Measurements from ENCODE around the gene TMIGD3.
A peak's percentile ranks its signal among the peaks of the same experiment; 100 is the strongest.

Gene TMIGD3

GRCh38 chr1:111506561-111506960, 3.1 kb upstream of the TMIGD3 start:
- H3K27me3 ChIP-seq (ENCODE audit: control insufficient read depth in 1 of 2, insufficient read depth in 2 of 2, low read length in 2 of 2), result no peaks in the 10 kb centered on the region
- peak overlapping the region; percentile 25 for H3K27ac ChIP-seq (ENCODE audit: low read length)
- peaks cover 49% of the 10 kb centered on the region for H3K4me1 ChIP-seq (ENCODE audit: control insufficient read depth, insufficient read depth, low read length)
- H3K36me3 ChIP-seq (ENCODE audit: control insufficient read depth in 2 of 2, insufficient read depth in 2 of 2, low read length in 2 of 2), result no peaks in the 10 kb centered on the region
- H3K9ac ChIP-seq (ENCODE audit: low read length in 2 of 2), result peak overlapping the region in 1 of 2 donors; percentile 43
- H3K9me3 ChIP-seq (ENCODE audit: control insufficient read depth in 2 of 2, low read length in 2 of 2), result no peaks in the 10 kb centered on the region
- no peak overlapping the region for H3K4me3 ChIP-seq (ENCODE audit: low read length in 2 of 2)

- no peak overlapping the region for H3K9ac ChIP-seq (ENCODE audit: low read length in 2 of 2)
- H3K9me3 ChIP-seq (ENCODE audit: control insufficient read depth in 2 of 2, low read length in 2 of 2), result no peaks in the 10 kb centered on the region
- H3K4me3 ChIP-seq (ENCODE audit: low read length in 2 of 2), result no peak overlapping the region
- no peaks in the 10 kb centered on the region for H3K36me3 ChIP-seq (ENCODE audit: control insufficient read depth in 2 of 2, insufficient read depth in 2 of 2, low read length in 2 of 2)
- H3K4me1 ChIP-seq (ENCODE audit: control insufficient read depth, insufficient read depth, low read length), result peaks cover 45% of the 10 kb centered on the region
- H3K27me3 ChIP-seq (ENCODE audit: control insufficient read depth in 1 of 2, insufficient read depth in 2 of 2, low read length in 2 of 2), result no peaks in the 10 kb centered on the region
- H3K27ac ChIP-seq (ENCODE audit: low read length), result no peak overlapping the region
These were observed 2.2 kb upstream of the TMIGD3 start for GRCh38 chr1:111505641-111506119.

- H3K27me3 ChIP-seq (ENCODE audit: control insufficient read depth in 1 of 2, insufficient read depth in 2 of 2, low read length in 2 of 2), result no peaks in the 10 kb centered on the region
- H3K9ac ChIP-seq (ENCODE audit: low read length in 2 of 2), result no peak overlapping the region
- H3K9me3 ChIP-seq (ENCODE audit: control insufficient read depth in 2 of 2, low read length in 2 of 2), result no peaks in the 10 kb centered on the region
- H3K4me1 ChIP-seq (ENCODE audit: control insufficient read depth, insufficient read depth, low read length), result peaks cover 31% of the 10 kb centered on the region
- no peaks in the 10 kb centered on the region for H3K36me3 ChIP-seq (ENCODE audit: control insufficient read depth in 2 of 2, insufficient read depth in 2 of 2, low read length in 2 of 2)
- no peak overlapping the region for H3K27ac ChIP-seq (ENCODE audit: low read length)
- no peak overlapping the region for H3K4me3 ChIP-seq (ENCODE audit: low read length in 2 of 2)
These were observed 664 bp upstream of the TMIGD3 start for GRCh38 chr1:111504097-111504496.

GRCh38 chr1:111501645-111502044, 1.8 kb downstream of the TMIGD3 start:
- no peak overlapping the region for H3K4me3 ChIP-seq (ENCODE audit: low read length in 2 of 2)
- no peak overlapping the region for H3K27ac ChIP-seq (ENCODE audit: low read length)

GRCh38 chr1:111499026-111499785, 4.2 kb downstream of the TMIGD3 start:
- Histone ChIP-seq H3K27me3 (ENCODE audit: control insufficient read depth in 1 of 2, insufficient read depth in 2 of 2, low read length in 2 of 2) (no peaks in the 10 kb centered on the region), H3K36me3 (ENCODE audit: control insufficient read depth in 2 of 2, insufficient read depth in 2 of 2, low read length in 2 of 2) (no peaks in the 10 kb centered on the region), H3K27ac (ENCODE audit: low read length) (no peak overlapping the region), H3K4me1 (ENCODE audit: control insufficient read depth, insufficient read depth, low read length) (no peaks in the 10 kb centered on the region), H3K9me3 (ENCODE audit: control insufficient read depth in 2 of 2, low read length in 2 of 2) (no peaks in the 10 kb centered on the region), H3K4me3 (ENCODE audit: low read length in 2 of 2) (no peak overlapping the region), H3K9ac (ENCODE audit: low read length in 2 of 2) (no peak overlapping the region)

More at GRCh38 chr1:111501645-111502044, 1.8 kb downstream of the TMIGD3 start:
- Histone ChIP-seq H3K9me3 (ENCODE audit: control insufficient read depth in 2 of 2, low read length in 2 of 2) (no peaks in the 10 kb centered on the region), H3K27me3 (ENCODE audit: control insufficient read depth in 1 of 2, insufficient read depth in 2 of 2, low read length in 2 of 2) (no peaks in the 10 kb centered on the region), H3K4me1 (ENCODE audit: control insufficient read depth, insufficient read depth, low read length) (peaks cover 11% of the 10 kb centered on the region), H3K9ac (ENCODE audit: low read length in 2 of 2) (no peak overlapping the region), H3K36me3 (ENCODE audit: control insufficient read depth in 2 of 2, insufficient read depth in 2 of 2, low read length in 2 of 2) (no peaks in the 10 kb centered on the region)

GRCh38 chr1:111497592-111497991, 5.8 kb downstream of the TMIGD3 start:
- no peaks in the 10 kb centered on the region for H3K36me3 ChIP-seq (ENCODE audit: control insufficient read depth in 2 of 2, insufficient read depth in 2 of 2, low read length in 2 of 2)
- H3K27me3 ChIP-seq (ENCODE audit: control insufficient read depth in 1 of 2, insufficient read depth in 2 of 2, low read length in 2 of 2), result no peaks in the 10 kb centered on the region
- no peak overlapping the region for H3K4me3 ChIP-seq (ENCODE audit: low read length in 2 of 2)
- H3K27ac ChIP-seq (ENCODE audit: low read length), result no peak overlapping the region
- no peak overlapping the region for H3K9ac ChIP-seq (ENCODE audit: low read length in 2 of 2)
- no peaks in the 10 kb centered on the region for H3K4me1 ChIP-seq (ENCODE audit: control insufficient read depth, insufficient read depth, low read length)
- H3K9me3 ChIP-seq (ENCODE audit: control insufficient read depth in 2 of 2, low read length in 2 of 2), result no peaks in the 10 kb centered on the region

- Histone ChIP-seq H3K9ac (ENCODE audit: low read length in 2 of 2) (no peak overlapping the region), H3K27me3 (ENCODE audit: control insufficient read depth in 1 of 2, insufficient read depth in 2 of 2, low read length in 2 of 2) (no peaks in the 10 kb centered on the region), H3K36me3 (ENCODE audit: control insufficient read depth in 2 of 2, insufficient read depth in 2 of 2, low read length in 2 of 2) (no peaks in the 10 kb centered on the region), H3K9me3 (ENCODE audit: control insufficient read depth in 2 of 2, low read length in 2 of 2) (no peaks in the 10 kb centered on the region), H3K4me3 (ENCODE audit: low read length in 2 of 2) (no peak overlapping the region), H3K4me1 (ENCODE audit: control insufficient read depth, insufficient read depth, low read length) (no peaks in the 10 kb centered on the region), H3K27ac (ENCODE audit: low read length) (no peak overlapping the region)
These were observed 7.0 kb downstream of the TMIGD3 start for GRCh38 chr1:111496398-111496797.

- no peak overlapping the region for H3K4me3 ChIP-seq (ENCODE audit: low read length in 2 of 2)
- H3K9ac ChIP-seq (ENCODE audit: low read length in 2 of 2), result no peak overlapping the region
- H3K27ac ChIP-seq (ENCODE audit: low read length), result no peak overlapping the region
- H3K27me3 ChIP-seq (ENCODE audit: control insufficient read depth in 1 of 2, insufficient read depth in 2 of 2, low read length in 2 of 2), result no peaks in the 10 kb centered on the region
- H3K36me3 ChIP-seq (ENCODE audit: control insufficient read depth in 2 of 2, insufficient read depth in 2 of 2, low read length in 2 of 2), result no peaks in the 10 kb centered on the region
- H3K9me3 ChIP-seq (ENCODE audit: control insufficient read depth in 2 of 2, low read length in 2 of 2), result no peaks in the 10 kb centered on the region
- H3K4me1 ChIP-seq (ENCODE audit: control insufficient read depth, insufficient read depth, low read length), result no peaks in the 10 kb centered on the region
These were observed 12.4 kb downstream of the TMIGD3 start for GRCh38 chr1:111491070-111491469.

- Histone ChIP-seq H3K9ac (ENCODE audit: low read length in 2 of 2) (no peak overlapping the region), H3K4me3 (ENCODE audit: low read length in 2 of 2) (no peak overlapping the region), H3K36me3 (ENCODE audit: control insufficient read depth in 2 of 2, insufficient read depth in 2 of 2, low read length in 2 of 2) (no peaks in the 10 kb centered on the region), H3K27ac (ENCODE audit: low read length) (no peak overlapping the region), H3K9me3 (ENCODE audit: control insufficient read depth in 2 of 2, low read length in 2 of 2) (no peaks in the 10 kb centered on the region), H3K4me1 (ENCODE audit: control insufficient read depth, insufficient read depth, low read length) (no peaks in the 10 kb centered on the region), H3K27me3 (ENCODE audit: control insufficient read depth in 1 of 2, insufficient read depth in 2 of 2, low read length in 2 of 2) (no peaks in the 10 kb centered on the region)
These were observed 13.2 kb downstream of the TMIGD3 start for GRCh38 chr1:111490220-111490619.

- Histone ChIP-seq H3K9ac (ENCODE audit: low read length in 2 of 2) (no peak overlapping the region), H3K27me3 (ENCODE audit: control insufficient read depth in 1 of 2, insufficient read depth in 2 of 2, low read length in 2 of 2) (no peaks in the 10 kb centered on the region), H3K9me3 (ENCODE audit: control insufficient read depth in 2 of 2, low read length in 2 of 2) (no peaks in the 10 kb centered on the region), H3K36me3 (ENCODE audit: control insufficient read depth in 2 of 2, insufficient read depth in 2 of 2, low read length in 2 of 2) (no peaks in the 10 kb centered on the region), H3K4me3 (ENCODE audit: low read length in 2 of 2) (no peak overlapping the region), H3K4me1 (ENCODE audit: control insufficient read depth, insufficient read depth, low read length) (no peaks in the 10 kb centered on the region), H3K27ac (ENCODE audit: low read length) (no peak overlapping the region)
These were observed 13.8 kb downstream of the TMIGD3 start for GRCh38 chr1:111489604-111490003.

- Histone ChIP-seq H3K4me1 (ENCODE audit: control insufficient read depth, insufficient read depth, low read length) (no peaks in the 10 kb centered on the region), H3K27ac (ENCODE audit: low read length) (no peak overlapping the region), H3K27me3 (ENCODE audit: control insufficient read depth in 1 of 2, insufficient read depth in 2 of 2, low read length in 2 of 2) (no peaks in the 10 kb centered on the region), H3K36me3 (ENCODE audit: control insufficient read depth in 2 of 2, insufficient read depth in 2 of 2, low read length in 2 of 2) (no peaks in the 10 kb centered on the region), H3K4me3 (ENCODE audit: low read length in 2 of 2) (no peak overlapping the region), H3K9me3 (ENCODE audit: control insufficient read depth in 2 of 2, low read length in 2 of 2) (no peaks in the 10 kb centered on the region), H3K9ac (ENCODE audit: low read length in 2 of 2) (no peak overlapping the region)
These were observed 14.8 kb downstream of the TMIGD3 start for GRCh38 chr1:111488669-111489068.
